GM19324 (cell line): ENCODE measurements around the gene ALCAM.

Experiments used
- ATAC-seq: cut with Tn5 transposase; IDR thresholded peaks from one replicate; pipeline ENCODE4 v1.9.1; 2021; ENCODE audit warnings: mild to moderate bottlenecking, moderate library complexity; ENCODE audit not compliant: unreplicated experiment, low FRiP score

ALCAM gene

GRCh38 chr3:105466495-105467404 is 100.0 kb downstream of the ALCAM start:
- no peak for ATAC-seq

GRCh38 chr3:105470851-105471250 is 104.1 kb downstream of the ALCAM start:
- ATAC-seq, result no peak

GRCh38 chr3:105473521-105474223 is 107.0 kb downstream of the ALCAM start:
- ATAC-seq, result no peak

- no peak for ATAC-seq
These were observed 114.1 kb downstream of the ALCAM start for GRCh38 chr3:105480768-105481167.

GRCh38 chr3:105483476-105483875 is 116.8 kb downstream of the ALCAM start:
- ATAC-seq, result no peak

- no peak for ATAC-seq
These were observed 123.3 kb downstream of the ALCAM start for GRCh38 chr3:105490045-105490444.

- no peak for ATAC-seq
These were observed 126.7 kb downstream of the ALCAM start for GRCh38 chr3:105493305-105493892.

- no peak for ATAC-seq
These were observed 128.3 kb downstream of the ALCAM start for GRCh38 chr3:105495021-105495420.

GRCh38 chr3:105496343-105496742 is 129.6 kb downstream of the ALCAM start:
- ATAC-seq, result no peak

- no peak for ATAC-seq
These were observed 130.7 kb downstream of the ALCAM start for GRCh38 chr3:105497386-105497785.

- no peak for ATAC-seq
These were observed 133.3 kb downstream of the ALCAM start for GRCh38 chr3:105499961-105500360.

GRCh38 chr3:105502333-105502732 is 135.6 kb downstream of the ALCAM start:
- no peak for ATAC-seq

- no peak for ATAC-seq
These were observed 136.5 kb downstream of the ALCAM start for GRCh38 chr3:105503191-105503593.

GRCh38 chr3:105504440-105504951 is 137.8 kb downstream of the ALCAM start:
- no peak for ATAC-seq

GRCh38 chr3:105505170-105505569 is 138.5 kb downstream of the ALCAM start:
- no peak for ATAC-seq

GRCh38 chr3:105511031-105511430 is 144.3 kb downstream of the ALCAM start:
- ATAC-seq, result no peak

- no peak for ATAC-seq
These were observed 145.4 kb downstream of the ALCAM start for GRCh38 chr3:105512061-105512460.

- no peak for ATAC-seq
These were observed 146.3 kb downstream of the ALCAM start for GRCh38 chr3:105513042-105513441.

GRCh38 chr3:105513886-105514285 is 147.2 kb downstream of the ALCAM start:
- ATAC-seq, result no peak

GRCh38 chr3:105515372-105515771 is 148.7 kb downstream of the ALCAM start:
- ATAC-seq, result no peak

- ATAC-seq, result no peak
These were observed 150.3 kb downstream of the ALCAM start for GRCh38 chr3:105516972-105517371.
